Stimulated activated CD4-positive, alpha-beta T cell treated with anti-CD3 and anti-CD28 coated beads, Interleukin-1b, Interleukin-23, amount 100 ng/mL, for 48 hours (primary cell): ENCODE measurements around the gene MARF1.
"Not testable (repeated sequence)": the region's sequence is repeated elsewhere in the genome, so short reads cannot be mapped to it uniquely, and the experiment has no call there.

Source experiments
- DNase-seq: peaks from one replicate; pipeline ENCODE4 v3.0.0-alpha.2; 2020

MARF1 gene

DNA sequence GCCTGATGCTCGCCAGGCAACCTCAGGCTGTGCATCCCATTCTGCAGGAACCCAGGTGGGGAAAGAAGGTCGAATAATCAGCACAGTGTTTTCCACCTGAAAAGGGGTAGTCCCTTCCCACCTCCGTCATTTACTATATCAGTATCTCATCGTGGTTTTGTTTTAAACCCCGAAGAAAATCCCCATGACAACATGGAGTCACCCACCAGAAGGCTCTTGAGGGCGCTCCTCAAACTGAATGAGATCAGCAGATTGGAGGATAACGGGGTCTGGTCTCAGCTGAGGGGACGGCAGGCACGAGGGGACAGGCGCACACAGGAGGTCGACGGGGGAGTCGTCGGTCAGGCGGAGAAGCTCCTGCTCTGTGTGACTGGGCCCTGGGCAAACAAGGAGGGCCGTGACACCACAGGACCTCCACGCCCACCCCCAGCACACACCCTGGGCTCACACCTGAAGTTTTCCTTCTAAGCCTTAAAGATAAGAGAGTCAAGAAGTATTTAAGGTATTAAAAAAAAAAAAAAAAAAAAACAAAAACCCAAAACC, 44.2 kb downstream of the MARF1 start:
- DNase-seq, result no peak

DNA sequence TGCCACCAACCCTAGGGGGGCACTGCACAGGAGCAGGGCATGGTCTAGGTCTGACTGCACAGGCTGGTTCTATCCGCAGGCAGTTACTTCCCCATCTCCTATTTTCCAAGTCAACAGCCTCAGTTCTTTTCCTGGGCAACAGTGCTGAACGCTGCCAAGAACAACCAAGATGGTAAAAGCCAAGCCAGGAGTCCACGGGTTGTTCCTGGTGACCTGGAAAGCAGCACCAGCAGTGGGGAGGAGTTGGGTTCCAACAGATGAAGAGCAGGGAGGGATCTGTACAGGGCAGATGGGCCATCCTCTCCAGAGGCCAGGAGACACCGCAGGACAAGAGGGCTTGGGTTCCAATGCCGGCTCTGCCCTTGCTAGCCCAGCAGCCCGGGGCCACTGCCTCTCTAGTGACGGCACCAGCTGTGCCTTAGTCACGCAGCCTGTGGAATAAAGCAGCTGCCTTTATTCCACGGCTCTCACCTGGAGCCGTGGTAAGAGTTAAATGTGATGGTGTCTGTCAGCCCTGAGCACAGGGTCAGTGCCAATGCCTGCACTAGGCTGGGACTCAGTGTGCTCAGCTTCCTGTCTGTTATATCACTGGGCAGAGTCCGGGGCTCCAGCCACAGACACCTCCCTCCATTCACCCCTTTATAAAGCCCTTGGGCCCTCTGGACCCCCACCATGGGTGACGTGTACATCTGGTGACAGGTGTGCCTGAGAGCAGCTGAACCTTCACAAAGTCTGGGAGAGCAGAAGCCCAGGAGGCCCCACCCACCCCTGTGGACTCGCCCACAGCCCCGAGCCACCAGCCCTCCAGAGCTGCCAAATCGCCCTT, 44.9 kb downstream of the MARF1 start:
- DNase-seq, result no peak

DNA sequence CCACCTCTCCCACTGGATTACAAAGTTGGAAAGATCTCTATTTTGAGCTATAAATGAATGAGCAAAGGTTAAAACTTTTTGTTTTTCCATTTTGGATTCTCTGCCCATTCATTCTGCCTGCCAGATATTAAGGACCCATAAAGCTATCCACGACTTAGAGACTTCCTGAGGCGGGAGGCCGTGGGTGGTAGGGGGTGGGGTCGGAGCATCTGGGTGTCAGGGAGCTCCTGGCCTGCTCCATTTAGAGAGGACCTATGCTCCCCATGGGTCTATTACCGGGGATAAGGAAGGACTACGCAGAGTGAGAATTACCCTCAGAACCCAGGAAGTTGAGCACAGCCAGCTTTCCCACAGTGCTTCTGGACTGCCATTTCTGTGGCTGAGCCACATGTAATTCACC, 45.8 kb downstream of the MARF1 start:
- no peak for DNase-seq

DNA sequence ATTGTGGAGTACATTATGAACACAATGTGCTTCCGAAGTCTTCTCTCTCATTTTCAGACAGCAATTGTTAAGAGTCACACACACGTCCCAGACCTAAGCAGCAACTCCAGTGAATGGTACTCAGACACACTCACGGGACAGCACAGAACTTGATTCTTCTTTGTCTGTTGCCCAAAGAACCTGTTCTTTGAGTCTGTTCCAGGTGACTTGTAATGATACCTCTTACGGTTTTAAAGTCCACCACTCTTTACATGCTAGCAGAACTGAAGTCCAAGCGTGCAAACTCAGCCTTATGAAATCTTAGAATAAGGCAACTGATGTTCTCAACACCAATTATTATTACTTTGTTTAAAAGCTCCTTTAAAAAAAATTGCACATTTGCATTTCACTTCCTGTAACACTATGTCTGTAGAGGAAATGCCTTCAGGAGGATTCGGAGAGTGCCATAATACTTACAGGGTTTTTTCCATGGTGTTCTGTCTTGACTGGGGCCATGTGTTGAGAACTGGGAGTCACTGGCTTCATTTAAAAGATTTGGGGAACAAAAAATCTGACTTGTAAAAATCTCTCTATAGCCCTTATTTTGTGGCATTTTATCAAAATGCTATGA, 48.1 kb downstream of the MARF1 start:
- DNase-seq, result no peak

DNA sequence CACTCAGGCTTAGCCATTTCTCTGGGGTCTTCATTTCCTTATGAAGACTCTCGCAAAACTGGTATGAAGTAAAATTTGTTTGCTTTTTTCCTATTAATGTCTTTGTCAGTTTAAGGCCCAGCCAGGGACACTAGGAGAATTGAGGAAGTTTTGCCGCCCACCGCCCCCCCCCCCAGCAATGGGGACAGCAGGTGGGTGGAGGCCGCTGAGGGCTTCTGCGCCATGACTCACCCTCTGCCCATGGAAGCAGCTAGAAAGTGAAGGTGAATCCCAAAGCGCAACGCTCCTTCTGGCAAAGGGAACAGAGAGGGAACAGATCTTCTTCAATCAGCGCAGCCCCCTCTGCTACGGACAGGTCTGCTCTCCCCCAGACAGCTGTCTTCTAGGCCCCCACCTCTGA, 49.7 kb downstream of the MARF1 start:
- no peak for DNase-seq

DNA sequence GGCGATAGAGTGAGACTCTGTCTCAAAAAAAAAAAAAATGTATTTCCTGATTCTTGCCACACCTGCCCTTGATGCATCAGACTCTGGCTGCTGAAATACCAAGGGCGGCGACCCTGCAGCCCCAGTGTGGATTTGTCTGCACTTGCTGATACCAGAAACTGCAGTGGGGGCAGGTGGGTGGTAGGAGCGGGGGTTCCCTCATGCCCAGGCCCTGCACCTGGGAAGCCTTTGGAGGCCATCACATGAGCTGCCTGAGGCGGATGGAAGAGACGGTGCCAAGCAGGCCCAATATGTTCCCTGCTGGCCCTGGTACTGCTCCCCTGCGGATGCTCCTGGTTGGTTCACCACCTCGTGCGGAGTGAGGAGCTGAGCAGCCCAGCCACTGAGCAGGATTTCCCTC, 50.6 kb downstream of the MARF1 start:
- DNase-seq, result no peak

DNA sequence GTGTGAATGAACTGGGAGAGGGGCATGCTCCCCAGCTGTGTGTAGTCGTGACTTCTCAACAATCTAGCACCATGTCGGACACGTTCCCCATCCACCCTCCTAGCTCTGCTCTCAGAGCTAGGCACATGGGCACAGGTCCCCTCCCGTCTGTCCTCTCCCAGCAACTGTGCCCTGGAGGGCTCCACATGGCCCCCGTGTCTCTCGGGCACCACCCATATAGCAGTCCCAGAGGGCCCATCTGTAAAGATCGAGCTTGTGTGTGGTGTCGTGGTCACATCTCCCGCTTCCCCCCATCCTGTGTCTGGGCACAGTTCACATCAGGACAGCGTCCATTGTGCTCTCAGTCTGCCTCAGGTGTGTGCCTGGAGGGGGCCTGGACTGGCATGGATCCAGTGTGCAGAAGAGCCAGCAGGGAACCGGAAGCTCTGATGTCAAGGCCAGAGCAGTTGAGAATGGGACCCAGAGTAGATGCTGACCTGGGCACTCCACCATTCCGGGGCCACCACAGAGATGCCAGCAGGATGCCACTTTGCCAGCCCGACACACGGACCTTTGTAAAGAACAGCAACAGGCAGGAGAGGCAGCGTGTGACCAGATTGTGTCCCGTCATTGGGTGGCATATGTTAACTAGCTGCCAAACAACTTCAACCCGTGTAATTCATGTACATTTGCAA, 55.7 kb downstream of the MARF1 start:
- DNase-seq, result no peak

DNA sequence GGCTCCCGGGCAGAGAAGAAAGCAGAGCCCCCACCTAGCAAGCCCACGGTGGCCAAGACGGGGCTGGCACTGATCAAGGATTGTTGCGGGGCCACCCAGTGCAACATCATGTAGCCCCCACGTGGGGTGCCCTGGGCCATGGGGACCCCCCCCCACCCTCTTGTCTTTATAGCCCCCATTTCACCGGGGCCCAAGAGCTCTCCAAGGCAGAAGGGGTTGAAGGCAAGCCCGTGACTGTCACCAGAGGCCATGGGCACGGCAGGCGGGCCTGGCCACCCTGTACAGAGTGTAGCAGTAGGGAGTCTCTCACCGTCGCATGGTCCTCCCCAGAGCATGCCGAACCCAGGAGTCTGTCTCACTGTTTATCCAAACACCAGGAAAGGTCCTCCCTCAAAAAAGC, 56.2 kb downstream of the MARF1 start:
- no peak for DNase-seq

DNA sequence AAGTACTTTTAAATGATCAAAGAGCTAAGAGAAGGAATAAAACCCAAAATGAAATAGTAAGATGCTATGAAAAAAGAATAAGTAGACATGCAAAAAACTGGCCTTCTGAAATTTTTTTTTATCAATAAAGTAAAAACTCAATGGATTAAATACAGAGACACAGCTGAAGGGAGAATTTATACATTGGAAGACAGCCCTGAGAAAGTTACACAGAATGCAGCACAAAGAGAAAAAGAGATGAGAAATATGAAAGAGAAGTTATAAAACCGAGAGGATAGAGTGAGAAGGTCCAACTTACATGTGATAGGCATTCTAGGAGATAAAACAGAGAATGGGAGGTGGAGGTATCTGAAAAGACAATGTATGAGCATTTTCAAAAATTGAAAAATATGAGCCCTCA, 57.0 kb downstream of the MARF1 start:
- DNase-seq, result no peak

DNA sequence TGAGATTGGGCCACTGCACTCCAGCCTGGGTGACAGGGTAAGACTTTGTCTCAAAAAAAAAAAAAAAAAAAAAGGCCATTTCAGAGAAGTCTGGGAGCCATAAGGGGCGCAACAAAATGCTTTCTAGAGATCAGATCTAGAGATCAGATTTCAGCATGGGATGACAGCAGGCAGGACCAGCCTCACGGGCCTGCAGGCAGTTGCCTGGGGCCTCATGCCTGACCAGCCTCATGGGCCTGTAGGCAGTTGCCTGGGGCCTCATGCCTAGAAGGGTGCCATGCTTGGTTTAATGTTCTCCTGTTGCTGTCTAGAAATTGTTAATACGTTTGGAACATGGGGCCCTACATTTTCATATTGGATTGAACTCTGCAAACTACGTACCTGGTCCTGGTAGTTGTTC, 59.4 kb downstream of the MARF1 start:
- no peak for DNase-seq

DNA sequence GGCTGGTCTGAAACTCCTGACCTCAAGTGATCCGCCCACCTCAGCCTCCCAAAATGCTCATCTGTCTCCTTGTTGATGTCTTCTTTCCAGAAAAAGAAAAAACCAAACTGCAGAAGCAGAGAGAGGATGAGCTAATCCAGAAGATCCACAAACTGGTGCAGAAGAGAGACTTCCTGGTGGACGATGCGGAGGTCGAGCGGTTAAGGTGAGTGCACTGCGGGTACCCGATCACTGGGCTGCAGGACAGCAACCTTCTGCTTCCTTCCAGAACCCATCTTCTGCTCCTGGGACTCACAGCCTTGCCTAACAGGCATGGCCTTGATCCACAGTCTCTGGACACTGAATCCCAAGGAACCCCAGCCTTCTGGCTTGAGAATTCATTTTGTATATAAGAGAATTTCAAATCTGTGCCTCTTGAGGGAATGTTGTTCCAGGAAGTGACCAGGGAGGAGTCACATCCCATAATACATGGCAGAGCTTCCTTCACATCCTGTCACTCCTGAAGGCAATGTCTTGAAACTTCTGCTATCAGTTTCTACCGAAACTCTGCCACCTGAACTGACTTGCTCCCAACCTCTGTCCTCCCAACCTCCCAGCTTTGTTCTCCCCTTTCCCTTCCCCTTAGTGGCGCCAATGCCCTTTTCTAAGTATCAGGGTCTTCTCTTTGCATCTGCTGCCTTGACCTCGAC, 61.7 kb downstream of the MARF1 start:
- no peak for DNase-seq

DNA sequence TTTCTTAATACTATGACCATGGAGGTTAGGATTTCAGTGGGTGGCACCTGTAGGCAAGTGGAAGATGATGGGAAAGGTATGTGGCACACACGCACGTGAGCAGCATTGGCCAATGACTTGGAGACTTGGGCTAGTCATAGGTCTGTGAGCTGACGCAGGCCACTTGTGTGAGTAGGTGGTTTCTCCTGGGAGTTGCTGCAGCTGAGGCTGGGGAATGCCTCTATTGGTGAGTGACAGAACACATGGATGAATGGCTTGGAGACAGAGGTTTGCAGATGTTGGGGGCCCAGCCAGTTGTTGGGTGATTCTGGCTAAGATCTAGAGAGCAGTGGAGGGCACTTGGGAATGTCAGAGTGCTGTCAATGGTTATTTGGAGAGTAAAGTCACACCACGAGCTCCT, 64.1 kb downstream of the MARF1 start:
- no peak for DNase-seq

DNA sequence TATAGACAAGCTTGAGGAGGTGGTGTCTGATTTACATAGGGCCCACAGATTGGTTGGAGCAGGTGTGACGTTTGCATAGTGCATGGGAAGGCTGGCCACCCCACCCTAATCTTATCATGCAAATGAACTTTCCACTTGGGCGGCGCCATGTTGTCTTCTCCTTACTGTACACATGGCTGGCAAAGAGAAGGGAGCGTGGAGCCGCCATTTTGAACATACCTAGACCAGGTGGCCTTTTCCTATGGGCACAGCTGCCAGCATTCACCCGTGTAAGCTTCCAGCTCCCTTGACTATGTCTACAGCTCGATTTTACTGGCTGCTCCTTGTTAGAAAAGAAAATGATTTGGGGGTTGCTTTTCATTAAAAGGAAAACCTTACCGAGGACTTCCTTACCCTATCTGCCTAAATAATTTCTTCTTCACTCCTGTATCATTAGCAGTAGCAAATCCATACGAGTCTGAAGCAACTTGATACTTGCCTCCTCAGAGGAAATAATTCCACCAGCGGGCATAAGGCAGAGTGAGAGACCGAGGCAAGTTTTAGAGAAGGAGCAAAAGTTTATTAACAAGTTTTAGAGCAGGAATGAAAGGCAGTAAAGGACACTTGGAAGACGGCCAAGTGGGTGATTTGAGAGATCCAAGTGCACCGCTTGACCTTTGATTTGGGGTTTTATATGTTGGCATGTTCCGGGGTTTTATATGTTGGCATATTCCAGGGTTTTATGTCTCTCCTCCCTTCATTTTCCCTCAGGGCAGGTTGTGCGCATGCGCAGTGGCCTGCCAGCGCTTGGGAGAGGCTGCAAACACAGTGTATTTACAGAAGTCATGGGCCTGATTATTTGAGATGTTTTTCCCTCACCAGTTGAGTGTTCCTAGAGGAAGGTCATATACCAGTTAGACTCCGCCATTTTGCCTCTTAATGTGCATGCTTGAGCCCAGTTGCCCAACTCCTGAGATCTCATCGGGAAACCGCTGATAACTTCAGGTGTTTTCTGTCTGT, 65.7 kb downstream of the MARF1 start:
- DNase-seq, result no peak

DNA sequence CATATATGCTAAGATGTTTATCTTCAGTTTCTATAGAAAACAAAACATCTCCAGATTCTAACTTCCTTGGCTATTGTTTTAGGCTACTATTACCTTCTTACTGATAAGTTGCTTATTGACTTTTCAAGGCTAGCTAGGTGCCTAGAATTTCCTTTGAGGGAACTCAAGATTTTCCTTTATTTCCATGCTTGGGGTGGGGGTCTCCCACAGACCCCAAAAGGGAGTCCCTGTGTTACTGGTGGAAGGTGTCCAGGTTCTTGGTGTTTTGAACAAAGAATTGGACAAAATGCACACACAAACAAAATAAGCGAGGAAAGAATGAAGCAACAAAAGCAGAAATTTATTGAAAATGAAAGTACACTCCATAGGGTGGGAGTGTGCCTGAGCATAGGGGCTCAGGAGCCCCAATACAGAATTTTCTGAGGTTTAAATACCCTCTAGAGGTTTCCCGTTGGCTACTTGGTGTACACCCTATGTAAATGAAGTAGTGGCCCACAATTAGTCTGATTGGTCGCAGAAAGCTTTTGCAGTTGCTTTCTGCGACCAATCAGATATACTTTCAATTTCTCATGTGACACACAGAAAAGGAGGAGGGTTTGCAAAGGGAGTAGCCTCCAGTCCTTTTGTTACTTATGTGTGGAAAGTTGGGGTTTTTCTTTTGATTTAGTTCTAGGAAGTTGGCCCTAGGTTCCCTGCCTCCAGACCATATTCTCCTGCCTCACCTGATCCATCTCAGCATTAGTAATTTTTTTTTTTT, 67.5 kb downstream of the MARF1 start:
- DNase-seq, result no peak

DNA sequence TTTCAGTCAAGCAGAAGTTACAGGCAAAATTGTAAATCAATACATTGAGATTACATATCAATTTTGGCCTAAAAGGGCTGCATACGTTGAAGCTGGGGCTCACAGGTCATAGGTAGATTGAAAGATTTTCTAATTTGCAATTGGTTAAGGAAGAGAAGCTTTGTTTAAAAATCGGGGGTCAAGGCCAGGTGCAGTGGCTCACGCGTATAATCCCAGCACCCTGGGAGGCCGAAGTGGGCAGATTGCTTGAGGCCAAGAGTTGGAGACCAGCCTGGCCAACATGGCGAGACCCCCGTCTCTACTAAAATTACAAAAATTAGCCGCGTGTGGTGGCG, 68.4 kb downstream of the MARF1 start:
- DNase-seq, result no peak

DNA sequence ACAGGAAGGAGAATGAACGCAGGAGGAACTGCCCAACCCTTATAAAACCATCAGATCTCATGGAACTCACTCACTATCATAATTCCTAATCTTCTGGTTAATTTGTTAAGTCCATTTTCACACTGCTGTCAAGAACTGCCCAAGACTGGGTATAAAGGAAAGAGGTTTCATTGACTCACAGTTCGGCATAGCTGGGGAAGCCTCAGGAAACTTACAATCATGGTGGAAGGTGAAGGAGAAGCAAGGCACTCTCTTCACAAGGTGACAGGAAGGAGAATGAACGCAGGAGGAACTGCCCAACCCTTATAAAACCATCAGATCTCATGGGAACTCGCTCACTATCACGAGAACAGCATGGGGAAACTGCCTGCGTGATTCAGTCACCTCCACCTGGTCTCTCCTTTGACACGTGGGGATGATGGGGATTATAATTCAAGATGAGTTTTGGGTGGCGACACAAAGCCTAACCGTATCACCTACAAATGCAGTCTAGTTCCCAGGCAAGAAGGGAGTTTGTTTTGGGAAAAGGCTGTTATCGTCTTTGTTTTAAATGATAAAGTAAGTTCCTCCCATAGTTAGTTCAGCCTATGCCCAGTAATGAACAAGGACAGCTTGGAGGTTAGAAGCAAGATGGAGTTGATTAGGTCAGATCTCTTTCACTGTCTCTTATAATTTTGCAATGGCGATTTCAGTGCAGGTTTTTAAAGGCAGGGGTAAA, 68.9 kb downstream of the MARF1 start:
- DNase-seq, result not testable (repeated sequence)

DNA sequence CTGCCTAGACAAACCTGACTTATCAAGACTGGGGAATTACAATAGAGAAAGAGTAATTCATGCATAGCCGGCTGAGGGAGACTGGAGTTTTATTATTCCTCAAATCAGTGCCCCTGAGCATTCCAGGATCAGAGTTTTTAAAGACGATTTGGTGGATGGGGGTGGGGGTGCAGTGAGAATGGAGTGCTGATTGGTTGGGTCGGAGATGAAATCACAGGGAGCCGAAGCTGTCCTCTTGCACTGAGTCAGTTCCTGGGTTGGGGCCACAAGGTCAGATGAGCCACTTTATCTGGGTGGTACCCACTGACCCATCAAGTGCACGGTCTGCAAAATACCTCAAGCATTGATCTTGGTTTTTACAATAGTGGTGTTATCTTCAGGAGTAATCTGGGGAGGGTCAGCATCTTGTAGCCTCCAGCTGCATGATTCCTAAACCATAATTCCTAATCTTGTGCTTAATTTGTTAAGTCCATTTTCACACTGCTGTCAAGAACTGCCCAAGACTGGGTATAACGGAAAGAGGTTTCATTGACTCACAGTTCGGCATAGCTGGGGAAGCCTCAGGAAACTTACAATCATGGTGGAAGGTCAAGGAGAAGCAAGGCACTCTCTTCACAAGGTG, 69.6 kb downstream of the MARF1 start:
- no peak for DNase-seq

DNA sequence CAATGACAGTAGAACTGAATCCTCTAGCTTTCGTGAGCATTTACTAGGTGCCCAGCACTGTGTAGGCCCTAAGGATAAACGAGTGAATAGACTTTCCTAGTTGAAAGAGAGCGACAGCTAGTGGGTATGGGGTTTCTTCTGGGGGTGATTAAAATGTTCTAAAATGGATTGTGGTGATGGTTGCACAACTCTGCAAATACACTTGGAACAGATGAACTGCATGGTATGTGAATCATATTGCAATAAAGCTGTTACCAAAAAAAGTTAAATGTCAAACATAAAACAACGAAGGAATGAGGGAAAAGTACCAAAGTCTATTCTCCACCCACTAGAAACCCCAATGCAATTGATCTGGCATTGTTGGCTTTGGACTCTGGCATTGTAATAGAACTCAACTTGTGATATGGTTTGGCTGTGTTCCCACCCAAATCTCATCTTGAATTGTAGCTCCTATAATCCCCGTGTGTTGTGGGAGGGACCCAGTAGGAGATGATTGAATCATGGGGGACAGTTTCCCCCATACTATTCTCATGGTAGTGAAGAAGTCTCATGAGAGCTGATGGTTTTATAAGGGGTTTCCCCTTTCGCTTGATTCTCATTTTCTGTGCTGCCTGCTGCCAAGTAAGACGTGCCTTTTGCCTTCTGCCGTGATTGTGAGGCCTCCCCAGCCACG, 70.5 kb downstream of the MARF1 start:
- DNase-seq, result peak; percentile 52

DNA sequence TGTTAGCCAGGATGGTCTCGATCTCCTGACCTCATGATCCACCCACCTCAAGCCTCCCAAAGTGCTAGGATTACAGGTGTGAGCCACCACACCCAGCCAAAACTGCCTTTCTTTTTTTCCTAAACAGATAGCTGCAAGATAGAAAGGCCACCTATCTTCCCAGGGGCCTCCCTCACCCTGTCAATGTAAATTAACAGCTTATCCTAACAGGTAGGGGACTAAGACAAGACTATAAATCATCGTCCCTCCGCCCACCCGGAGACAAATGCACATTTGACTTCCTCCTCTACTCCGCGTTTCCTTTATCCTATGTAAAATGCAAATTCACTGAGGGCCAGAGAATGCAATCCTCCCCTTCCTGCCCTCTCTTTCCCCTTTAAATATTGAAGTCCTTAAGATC, 71.4 kb downstream of the MARF1 start:
- DNase-seq, result no peak

DNA sequence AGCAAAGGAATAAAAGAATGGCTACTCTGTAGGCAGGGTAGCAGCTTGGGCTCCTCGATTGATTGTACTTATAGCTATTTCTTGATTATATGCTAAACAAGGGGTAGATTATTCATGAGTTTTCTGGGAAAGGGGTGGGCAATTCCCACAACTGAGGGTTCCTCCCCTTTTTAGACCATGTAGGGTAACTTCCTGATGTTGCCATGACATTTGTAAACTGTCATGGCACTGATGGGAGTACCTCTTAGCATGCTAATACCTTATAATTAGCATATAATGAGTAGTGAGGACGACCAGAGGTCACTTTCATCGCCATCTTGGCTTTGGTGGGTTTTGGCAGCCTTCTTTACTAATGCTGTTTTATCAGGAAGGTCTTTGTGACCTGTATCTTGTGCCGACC, 72.3 kb downstream of the MARF1 start:
- not testable (repeated sequence) for DNase-seq
